IMR-90 (cell line): ENCODE measurements around the gene CUL4A.

Experiments used
- FOS ChIP-seq: fragments of 150-350 bp; IDR thresholded peaks from 2 replicates; pipeline ENCODE4 v1.6.1; 2016; ENCODE audit warnings: low read depth, low read length
- MAFK ChIP-seq: IDR thresholded peaks from 2 replicates; pipeline ENCODE4 v1.6.1; 2012; ENCODE audit warnings: low read depth, low read length, improper control_type of control experiment
- POLR2A ChIP-seq: IDR thresholded peaks from 2 replicates; pipeline ENCODE4 v1.6.1; 2012; ENCODE audit warnings: mild to moderate bottlenecking, low read depth, low read length
- RAD21 ChIP-seq: IDR thresholded peaks from 2 replicates; pipeline ENCODE4 v1.6.1; 2012; ENCODE audit warnings: low read length, improper control_type of control experiment
- RCOR1 ChIP-seq: IDR thresholded peaks from 2 replicates; pipeline ENCODE4 v1.6.1; 2012; ENCODE audit warnings: mild to moderate bottlenecking, low read length, improper control_type of control experiment; ENCODE audit not compliant: insufficient replicate concordance
- RFX5 ChIP-seq: IDR thresholded peaks from 2 replicates; pipeline ENCODE4 v1.8.0; 2012; ENCODE audit warnings: low read depth, mild to moderate bottlenecking, low read length, moderate library complexity
- SMC3 ChIP-seq: fragments of 150-350 bp; IDR thresholded peaks from 2 replicates; pipeline ENCODE4 v1.6.1; 2016; ENCODE audit warnings: low read depth, mild to moderate bottlenecking, antibody characterized with exemption, low read length, moderate library complexity
- TF ChIP-seq, protein P1 (sequence below): conservative IDR thresholded peaks from 2 replicates; pipeline ENCODE4 v1.5.1; 2012; ENCODE audit warnings: mild to moderate bottlenecking, low read depth, low read length, improper control_type of control experiment

DNA sequence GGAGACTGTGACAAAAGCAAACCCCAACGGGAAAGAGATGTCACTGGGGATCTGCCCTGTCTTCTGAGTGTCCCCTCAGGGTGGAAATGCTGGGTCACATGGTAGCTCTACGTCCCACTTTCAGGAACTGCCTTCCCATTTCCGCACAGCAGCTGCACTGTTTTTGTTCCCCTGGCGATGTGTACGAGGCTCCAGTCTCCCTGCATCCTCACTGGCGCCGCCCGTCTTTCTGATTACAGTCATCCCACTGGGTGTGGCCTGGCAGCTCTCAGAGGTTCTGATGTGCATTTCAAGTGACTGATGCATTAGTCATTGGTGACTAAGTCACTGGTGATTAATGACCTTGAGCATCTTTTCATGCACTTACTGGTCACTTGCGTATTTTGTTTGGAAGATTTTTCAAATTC is 22.1 kb upstream of the CUL4A start:
- TF ChIP-seq, protein P1, sequence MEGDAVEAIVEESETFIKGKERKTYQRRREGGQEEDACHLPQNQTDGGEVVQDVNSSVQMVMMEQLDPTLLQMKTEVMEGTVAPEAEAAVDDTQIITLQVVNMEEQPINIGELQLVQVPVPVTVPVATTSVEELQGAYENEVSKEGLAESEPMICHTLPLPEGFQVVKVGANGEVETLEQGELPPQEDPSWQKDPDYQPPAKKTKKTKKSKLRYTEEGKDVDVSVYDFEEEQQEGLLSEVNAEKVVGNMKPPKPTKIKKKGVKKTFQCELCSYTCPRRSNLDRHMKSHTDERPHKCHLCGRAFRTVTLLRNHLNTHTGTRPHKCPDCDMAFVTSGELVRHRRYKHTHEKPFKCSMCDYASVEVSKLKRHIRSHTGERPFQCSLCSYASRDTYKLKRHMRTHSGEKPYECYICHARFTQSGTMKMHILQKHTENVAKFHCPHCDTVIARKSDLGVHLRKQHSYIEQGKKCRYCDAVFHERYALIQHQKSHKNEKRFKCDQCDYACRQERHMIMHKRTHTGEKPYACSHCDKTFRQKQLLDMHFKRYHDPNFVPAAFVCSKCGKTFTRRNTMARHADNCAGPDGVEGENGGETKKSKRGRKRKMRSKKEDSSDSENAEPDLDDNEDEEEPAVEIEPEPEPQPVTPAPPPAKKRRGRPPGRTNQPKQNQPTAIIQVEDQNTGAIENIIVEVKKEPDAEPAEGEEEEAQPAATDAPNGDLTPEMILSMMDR, result no peak
- TF ChIP-seq SMC3, result no peak
- peak; percentile 62; the same call in 1 of the 2 replicates for TF ChIP-seq POLR2A
- no peak for TF ChIP-seq MAFK
- TF ChIP-seq RAD21, result no peak
- TF ChIP-seq FOS, result peak; percentile 98
- no peak for TF ChIP-seq RFX5
- TF ChIP-seq RCOR1, result peak; percentile 23
